GM19455 (cell line): ENCODE measurements around the gene LETMD1.

Experiments
- ATAC-seq: cut with Tn5 transposase; IDR thresholded peaks from one replicate; pipeline ENCODE4 v1.9.1; 2021; ENCODE audit not compliant: unreplicated experiment

Gene LETMD1

DNA sequence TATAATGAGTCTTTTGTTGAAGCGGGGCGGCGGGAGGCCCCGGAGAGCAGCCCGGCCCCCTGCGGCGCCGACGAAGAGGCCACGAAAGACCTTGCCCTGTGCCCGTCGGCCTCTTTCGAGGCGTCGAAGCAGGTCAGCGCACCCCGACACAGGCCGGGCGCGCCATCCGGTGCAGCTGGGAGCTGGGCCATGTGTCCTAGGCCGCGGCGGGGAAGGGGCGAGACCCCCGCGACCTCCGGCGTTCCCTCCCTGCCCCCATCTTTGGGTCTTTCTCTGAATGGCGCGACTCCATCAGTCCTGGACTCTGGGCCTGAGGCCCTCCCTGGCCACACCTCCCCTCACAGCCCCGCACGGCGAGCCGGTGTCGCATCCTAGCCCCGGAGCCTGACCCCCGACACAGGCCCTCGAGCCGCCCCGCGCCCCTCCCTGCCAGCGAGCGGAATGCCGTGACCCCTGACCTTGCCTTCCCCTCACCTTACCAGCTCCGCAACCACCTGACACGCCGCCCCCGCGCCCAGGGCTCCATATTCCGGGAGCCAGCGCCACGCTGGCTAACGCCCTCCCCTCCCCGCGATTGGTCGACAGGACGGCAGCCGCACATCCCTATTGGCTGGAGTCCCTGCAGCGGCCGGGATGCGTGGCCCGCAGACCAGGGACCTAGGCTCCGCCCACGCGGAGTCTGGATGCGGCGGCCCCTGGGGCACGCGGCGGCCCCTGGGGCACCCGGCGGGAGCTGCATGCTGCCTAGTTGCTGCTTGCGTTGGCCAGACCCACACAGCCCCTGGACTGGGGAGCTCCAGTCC lies 22.1 kb upstream of the LETMD1 start, which contains the start of gene SLC11A2:
TSS of gene SLC11A2 (minus strand) at position 549 of the 803 bp plus-strand sequence. CDS start 15,656 bp downstream, outside the sequence.
- ATAC-seq: peak; percentile 88

DNA sequence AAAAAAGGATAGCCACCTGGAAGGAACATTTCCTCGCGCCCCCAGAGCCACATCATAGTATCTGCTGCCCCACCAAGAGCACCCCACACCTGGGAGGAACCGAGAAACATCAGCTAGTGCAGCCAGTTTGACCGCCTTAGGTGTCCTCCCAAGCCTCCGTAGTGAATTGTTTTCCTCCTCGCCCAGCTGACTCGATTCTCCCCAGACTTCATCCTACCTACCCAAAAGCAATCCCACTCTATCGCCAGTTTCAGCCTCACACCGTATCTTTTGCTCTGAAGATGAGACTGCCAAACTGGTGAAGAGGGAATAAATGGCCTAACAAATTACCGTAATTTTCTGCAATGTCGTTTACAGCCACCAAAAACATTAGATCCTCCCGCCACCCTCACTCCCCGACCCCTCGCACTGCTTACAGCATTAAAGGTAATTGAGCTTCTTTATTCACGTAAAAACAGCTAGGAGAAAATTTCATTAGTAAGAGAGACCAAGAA lies 20.7 kb upstream of the LETMD1 start:
- ATAC-seq: no peak

GRCh38 chr12:51028126-51028812 lies 19.9 kb upstream of the LETMD1 start:
- no peak for ATAC-seq

DNA sequence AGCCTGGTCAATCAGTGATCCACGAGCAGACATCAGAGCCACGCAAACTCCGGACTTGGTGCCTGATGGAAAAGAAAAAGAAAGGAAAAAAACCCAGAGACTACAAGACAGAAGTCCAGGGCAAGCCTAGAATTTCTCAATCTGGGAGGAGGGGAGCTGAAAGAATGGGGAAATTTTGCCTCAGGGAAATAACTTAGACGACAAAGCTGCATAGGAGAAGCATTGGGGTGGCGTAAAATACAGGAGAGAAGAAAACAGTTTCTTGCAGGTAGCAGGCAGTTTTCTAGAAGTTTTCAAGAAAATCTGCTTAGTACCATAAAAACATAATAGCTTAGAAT lies 19.3 kb upstream of the LETMD1 start:
- ATAC-seq: no peak

GRCh38 chr12:51033048-51033447 lies 15.1 kb upstream of the LETMD1 start:
- no peak for ATAC-seq

GRCh38 chr12:51033457-51034089 lies 14.6 kb upstream of the LETMD1 start:
- no peak for ATAC-seq

DNA sequence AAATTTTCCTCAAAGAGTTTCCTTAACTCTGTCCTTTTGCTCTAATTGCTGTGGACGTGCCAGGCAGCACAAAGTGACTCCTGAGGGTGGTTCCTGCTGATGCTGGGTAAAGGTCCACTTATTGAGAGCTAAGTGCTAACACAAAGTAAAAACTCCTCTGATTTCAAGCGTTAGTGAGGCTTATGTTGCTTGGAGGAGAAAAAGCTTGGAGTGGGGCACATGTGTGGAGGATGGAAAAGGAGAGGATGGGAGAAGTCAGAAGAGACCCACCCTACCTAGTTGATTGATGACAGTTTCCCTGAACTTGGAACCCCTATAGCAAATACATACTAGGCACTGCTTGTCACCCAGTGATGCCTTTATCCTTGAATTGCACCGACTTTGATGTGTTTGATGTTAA lies 11.8 kb upstream of the LETMD1 start:
- ATAC-seq: no peak

GRCh38 chr12:51048661-51049251 lies 629 bp downstream of the LETMD1 start:
- ATAC-seq: no peak

DNA sequence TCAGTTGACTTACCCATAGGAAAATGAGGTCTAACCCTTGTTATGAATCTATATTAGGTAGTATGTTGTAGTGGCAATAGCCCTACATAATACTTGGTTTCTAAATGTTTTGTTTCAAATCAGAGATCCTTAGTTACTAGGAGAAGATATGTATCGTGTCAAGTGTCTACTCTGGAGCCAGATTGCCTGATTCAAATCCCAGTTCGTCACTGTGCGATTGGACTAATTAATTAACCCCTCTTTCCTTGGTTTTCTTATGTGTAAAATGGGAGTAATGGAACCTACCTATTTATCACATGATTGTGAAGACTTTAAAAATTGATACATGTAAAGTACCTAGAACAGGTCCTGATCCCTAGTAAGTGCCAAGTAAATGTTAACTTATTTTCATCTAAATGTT lies 1.4 kb downstream of the LETMD1 start:
- ATAC-seq: no peak

DNA sequence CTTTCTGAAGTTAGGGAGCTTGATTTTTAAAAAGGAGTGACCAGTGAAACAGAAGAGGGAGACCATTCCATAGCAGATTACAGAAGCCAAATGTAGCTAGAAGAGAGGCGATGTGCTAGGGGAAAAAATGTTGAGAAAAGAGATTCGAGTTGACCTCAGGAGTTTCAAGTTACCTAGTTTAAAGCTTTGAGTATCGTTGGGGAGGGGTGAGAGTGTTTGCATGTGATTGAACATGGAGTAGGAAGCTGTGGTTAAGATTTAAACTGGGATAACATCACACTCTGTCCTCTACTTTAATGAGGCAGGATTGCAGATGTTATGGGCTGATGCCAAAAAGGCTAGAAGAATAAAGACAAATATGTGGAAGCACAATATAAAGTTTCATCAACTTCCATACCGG lies 3.7 kb downstream of the LETMD1 start:
- no peak for ATAC-seq

- ATAC-seq: no peak
These were observed 6.9 kb downstream of the LETMD1 start for GRCh38 chr12:51055060-51055459.

DNA sequence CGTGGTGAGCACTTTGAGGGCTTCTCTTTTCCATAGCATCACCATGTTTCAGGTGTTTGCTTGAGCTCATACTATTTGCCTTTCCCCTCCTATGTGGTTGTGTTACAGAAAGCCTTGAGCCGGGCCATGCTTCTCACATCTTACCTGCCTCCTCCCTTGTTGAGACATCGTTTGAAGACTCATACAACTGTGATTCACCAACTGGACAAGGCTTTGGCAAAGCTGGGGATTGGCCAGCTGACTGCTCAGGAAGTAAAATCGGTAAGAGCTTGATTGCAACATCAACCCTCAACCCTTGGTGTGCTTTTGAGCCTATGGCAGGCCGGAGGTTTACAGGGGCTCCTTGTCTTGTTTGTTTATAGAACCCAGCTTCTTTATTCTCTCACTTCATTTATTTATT lies 8.1 kb downstream of the LETMD1 start:
- no peak for ATAC-seq

DNA sequence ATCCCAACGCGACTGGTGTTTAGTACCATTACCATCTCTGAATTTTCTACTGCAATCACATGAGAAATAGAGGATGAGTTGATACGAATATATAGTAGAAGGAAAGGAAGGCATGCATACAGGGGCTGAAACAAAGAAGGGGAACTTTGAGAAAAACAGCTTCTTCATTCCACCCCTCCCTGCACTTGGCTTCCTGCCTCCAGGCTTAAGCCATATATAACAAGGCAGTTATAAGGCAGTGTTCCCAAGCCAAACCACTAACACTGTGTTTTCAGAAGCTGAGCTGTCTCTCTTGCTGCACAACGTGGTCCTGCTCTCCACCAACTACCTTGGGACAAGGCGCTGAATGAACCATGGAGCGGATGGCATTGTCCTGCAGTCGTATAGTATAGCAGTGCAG lies 11.0 kb downstream of the LETMD1 start:
- no peak for ATAC-seq

DNA sequence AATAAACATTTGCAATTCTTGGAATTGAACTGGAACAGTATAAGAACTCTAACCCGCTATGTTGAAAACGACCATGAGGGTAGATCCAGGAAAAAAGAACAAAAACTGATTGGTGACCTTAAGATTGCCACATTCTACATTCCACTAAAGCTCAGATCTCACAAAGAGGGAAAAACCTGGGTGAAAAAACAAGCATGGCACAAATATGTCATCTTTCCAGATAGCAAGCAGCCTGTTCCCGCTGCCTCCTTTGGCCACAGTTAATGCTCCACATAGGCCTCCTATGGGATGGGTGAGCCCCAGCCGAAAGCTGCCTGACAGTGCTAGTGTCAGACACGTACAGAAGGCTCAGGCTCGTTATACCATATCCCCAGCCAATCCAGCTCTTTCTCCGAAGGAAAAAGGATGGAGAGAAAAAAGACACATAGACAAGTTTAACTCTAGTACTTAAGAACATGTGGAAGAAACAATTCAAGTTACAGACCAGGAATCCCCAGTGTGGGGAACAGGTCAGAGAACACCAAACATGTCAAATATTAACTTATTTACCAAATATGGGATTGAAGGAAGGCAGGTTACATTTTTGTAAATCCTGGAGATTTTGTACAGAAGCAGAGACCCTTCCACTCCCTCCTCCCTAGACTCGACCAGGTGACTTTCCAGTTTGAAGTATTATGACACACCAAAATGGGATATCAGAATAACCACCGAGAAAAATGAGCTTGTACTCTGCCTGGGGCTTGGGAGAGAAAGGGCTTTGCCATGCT lies 14.7 kb downstream of the LETMD1 start:
- no peak for ATAC-seq

DNA sequence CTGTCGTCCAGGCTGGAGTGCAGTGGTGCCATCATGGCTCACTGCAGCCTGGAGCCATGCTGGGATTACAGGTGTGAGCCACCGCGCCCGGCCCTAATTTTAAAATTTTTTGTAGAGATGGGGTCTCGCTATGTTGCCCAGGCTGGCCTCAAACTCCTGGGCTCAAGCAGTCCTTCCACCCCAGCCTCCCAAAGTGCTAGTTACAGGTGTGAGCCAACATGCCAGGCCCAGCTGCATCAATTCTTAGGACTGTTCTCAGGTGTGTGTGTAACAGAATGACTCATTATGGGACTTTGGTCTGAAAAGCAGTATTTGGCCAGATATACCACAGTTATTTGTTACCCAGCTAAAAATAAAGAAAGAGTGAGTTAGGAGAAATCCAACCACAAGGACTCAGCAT lies 17.4 kb downstream of the LETMD1 start:
- no peak for ATAC-seq

GRCh38 chr12:51067229-51067628 lies 19.1 kb downstream of the LETMD1 start:
- no peak for ATAC-seq

GRCh38 chr12:51067771-51068170 lies 19.6 kb downstream of the LETMD1 start:
- no peak for ATAC-seq

DNA sequence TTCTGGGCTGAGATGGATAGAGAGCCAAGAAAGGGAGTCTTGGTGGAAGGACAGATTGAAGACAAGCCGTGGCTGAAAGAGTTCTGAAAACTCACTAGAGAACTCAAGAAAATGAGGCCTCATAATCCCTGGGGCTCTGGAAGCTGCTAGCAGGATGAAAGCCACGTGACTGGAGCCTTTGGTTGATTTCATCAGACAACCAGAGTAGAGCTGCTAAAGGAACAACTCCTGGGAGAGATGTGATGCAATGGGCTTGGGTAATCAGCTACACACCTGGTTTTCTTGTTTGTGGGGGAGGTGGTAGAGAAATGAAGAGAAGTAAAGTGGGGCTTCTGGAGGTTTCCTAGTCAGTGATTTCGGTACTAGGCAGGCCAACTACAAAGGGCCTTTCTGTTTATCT lies 21.9 kb downstream of the LETMD1 start:
- ATAC-seq: no peak

- no peak for ATAC-seq
These were observed 23.5 kb downstream of the LETMD1 start for GRCh38 chr12:51071663-51072062.

GRCh38 chr12:51075390-51075789 lies 27.3 kb downstream of the LETMD1 start:
- ATAC-seq: no peak
